NCI-H1436 (cell line): ENCODE data around the gene PTAFR.
"Not testable (repeated sequence)": the region's sequence is repeated elsewhere in the genome, so short reads cannot be mapped to it uniquely, and the experiment has no call there.

Source experiments
- DNase-seq: peaks from one replicate; lab custom pipeline; 2025; lab: John Stamatoyannopoulos, UW

Gene PTAFR

DNA sequence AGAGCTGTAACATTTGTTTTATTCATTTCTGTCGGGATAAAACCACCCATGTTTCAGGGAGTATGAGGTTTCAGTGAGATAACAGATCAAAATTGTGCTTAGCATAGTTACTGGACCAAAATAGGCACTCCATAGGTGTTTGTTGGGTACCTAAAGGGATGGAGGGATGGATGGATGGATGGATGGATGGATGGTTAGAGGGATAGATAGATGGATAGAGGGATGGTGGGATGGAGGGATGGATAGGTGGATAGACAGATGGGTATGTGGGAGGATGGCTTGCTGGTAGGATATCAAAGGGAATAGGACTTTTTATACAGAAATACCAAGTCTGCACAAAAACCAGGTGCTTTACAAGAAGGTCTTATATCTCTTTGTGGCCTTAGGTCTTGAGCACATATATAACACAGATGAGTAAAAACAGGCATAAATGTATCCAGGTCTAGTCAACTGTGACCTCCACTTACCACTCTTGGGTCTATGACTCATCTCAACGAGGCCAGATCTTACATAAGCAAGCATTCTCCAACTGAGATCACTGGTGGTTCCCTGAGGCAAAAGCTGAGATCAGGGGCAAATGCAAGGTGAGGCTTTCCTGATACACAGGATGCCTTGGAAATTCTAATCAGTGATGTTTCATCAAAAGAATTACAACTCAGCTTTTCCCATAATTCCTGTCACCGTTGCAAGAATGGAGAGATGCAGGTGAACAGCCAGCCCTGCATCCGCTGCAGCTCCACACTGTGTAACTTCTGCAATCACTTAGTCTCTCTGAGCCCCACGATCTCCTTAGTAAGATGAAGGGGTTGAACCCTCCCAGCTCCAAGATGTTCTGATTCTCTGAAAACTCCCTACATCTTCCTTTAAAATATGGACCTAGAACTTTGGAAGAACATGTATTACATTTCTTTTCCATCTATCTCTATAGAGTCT lies 32.0 kb downstream of the PTAFR start:
- no peak for DNase-seq

GRCh38 chr1:28143496-28144202 lies 32.8 kb downstream of the PTAFR start:
- no peak for DNase-seq

DNA sequence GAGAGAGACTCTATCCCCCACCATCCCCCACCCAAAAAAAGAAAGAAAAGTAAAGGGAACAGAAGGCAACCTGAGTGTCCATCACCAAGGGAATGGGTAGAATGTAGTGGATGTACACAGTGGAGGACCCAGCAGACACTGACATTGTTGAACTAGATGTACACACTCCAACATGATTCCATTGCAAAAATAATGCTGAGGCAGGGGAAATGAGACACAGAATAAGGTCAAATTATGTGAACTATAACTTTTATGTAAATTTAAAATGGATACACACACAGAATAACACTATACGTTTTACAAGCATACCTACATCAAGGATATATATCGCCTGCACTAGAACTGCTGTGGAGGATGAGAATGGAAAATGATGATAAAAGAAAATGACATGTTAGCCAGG lies 34.8 kb downstream of the PTAFR start:
- DNase-seq, result no peak

- DNase-seq, result not testable (repeated sequence)
These were observed 36.6 kb downstream of the PTAFR start for GRCh38 chr1:28139866-28140265.

GRCh38 chr1:28139025-28139712 lies 37.3 kb downstream of the PTAFR start:
- DNase-seq, result no peak

DNA sequence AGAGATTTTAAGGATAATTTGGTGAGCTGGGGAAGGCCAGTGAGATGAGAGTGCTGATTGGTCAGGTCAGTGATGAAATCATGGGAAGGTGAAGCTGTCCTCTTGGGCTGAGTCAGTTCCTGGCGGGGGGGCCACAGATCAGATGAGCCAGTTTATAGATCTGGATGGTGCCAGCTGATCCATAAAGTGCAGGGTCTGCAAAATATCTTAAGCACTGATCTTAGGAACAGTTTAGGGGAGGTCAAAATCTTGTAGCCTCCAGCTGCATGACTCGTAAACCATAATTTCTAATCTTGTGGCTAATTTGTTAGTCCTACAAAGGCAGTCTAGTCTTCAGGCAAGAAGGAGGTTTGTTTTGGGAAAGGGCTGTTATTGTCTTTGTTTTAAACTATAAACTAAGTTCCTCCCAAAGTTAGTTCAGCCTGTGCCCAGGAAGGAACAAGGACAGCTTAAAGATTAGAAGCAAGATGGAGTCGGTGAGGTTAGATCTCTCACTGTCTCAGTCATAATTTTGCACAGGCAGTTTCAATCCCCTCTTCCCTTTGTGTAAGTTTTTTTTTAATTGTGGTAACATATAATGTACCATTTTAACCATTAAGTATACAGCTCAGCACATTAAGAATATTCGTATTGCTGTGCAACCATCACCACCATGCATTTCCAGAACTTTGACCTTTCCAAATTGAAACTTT lies 39.4 kb downstream of the PTAFR start:
- no peak for DNase-seq

GRCh38 chr1:28136169-28136921 lies 40.1 kb downstream of the PTAFR start:
- DNase-seq, result no peak

- DNase-seq, result no peak
These were observed 40.9 kb downstream of the PTAFR start for GRCh38 chr1:28135371-28136168.

DNA sequence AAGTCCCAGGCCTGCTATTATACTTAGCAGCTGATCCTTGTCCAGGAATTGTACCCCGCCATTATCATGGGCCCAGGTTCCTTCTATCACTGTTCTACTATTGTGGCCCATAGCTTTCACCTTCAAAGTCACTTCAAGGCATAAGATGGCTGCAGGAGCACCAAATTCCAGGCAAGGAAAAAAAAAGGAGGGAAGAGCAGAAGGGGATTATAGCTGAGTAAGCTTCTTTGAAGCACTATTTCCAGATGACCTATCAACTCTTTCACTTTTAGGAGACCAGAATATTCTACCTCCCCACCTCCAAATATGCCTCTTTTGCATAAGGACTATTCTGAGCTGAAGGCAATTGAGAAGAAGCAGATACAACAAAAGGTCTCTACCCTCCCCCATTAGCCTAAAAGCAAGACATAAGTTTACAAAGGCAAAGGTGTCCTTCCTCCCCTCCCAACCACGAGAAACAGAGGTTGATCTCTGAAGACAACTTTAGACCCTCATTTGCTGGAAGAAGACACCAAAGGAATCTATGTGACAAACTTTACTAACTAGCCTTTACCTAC lies 41.8 kb downstream of the PTAFR start:
- no peak for DNase-seq

DNA sequence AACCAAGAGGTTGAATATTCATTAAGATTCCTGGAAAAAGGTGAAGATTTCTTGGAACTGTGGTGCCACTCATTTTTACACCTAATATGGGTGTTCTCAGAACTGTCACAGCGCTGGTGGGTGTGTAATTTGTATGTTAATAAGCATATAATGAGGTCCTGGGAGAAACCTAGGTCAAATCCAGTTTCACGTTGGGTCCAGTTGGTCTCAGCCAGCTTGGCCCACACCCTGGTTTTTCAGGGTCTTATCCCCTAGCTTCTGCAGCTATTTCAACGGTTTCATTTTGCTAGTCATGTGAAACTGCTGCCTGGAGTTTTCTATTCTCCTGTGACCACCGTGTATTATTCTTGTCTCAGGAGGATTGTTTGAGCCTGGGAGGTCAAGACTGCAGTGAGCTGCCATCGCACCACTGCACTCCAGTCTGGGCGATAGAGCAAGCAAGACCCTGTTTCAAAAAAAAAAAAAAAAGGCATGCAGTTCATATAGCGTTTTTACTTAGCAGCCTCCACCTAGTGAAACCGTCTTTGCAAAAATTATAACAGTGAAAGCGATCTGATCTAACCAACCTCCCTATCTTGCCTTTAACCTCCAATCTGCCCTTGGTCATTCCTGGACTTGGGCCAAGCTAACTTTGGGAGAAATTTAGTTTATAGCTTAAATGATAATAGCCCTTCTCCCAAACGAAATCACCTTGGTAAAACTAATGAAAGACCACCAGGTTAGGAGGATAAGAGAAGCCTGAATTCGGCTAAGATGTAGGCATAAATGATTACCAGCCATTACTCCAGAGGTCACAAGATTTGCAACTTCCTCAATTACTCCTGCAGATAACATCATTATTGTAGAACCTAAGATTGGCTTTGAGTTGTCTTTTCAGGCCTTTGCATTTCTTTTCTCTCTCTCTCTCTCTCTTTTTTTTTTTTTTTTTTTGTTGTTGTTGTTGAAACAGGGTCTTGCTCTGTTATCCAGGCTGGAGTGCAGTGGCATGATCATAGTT lies 44.0 kb downstream of the PTAFR start:
- DNase-seq, result no peak

GRCh38 chr1:28130901-28131300 lies 45.6 kb downstream of the PTAFR start:
- no peak for DNase-seq

DNA sequence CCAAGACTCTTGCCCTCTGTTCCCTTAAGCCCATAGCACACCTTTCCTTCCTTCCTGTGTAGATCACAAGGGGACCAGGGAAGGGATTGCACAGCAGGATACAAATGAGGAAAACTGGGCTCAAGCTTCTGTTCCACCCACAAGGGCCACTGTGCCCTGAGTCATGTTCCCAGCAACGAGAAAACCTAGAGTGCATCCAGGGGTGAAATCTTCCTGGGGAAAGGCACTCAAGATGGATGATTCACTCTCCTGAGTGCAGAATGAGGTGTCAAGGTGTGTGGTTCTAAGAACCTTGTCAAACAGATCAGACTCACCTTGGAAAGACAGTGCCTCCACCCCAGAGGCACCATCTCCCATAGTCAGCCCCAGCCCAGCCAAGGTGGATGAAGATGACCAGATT lies 47.3 kb downstream of the PTAFR start:
- no peak for DNase-seq

GRCh38 chr1:28127617-28128257 lies 48.8 kb downstream of the PTAFR start:
- no peak for DNase-seq

GRCh38 chr1:28126783-28127490 lies 49.6 kb downstream of the PTAFR start:
- no peak for DNase-seq

DNA sequence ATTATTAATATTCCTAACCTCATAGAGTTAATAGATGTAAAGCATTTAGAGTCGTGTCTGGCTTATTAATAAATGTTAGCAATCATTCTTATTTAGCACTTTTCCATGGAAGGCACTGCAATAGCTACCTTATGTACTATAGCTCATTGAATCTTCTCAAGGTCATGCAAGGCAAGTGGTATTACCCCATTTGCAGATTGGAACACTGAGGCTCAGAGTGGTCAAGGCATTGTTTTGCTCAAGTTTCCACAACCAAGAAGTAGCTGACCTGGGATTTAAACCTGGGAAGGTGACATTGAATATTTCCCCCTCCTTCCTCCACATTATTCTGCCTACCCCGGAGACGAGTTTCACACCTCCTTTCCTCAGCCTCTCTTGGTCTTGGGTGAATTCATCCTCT lies 50.3 kb downstream of the PTAFR start:
- no peak for DNase-seq

DNA sequence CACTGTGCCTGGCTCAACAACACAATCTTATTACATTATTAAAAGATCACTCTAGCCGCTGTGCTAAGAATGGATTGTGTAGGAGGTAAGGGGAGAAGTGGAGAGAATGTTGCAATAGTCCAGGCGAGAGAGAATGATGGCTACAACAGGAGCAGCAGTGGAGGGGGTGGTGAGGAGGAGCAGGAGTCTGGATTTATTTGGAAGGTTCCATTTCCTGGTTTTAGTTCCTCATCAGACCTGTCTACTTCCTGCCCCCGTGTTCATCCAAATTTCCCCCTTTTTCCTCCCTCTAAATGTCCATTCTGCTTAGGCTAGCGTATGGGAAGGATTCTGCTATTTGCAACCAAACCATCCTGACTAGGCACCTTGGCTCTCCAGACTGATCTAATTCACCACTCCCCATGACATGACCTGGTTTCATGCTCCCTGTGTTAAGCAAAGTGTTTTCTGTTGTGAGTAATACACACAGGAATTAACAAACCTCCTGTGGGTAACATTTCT lies 53.0 kb downstream of the PTAFR start:
- no peak for DNase-seq

GRCh38 chr1:28122183-28122582 lies 54.3 kb downstream of the PTAFR start:
- no peak for DNase-seq

GRCh38 chr1:28119556-28119955 lies 56.9 kb downstream of the PTAFR start:
- DNase-seq, result no peak
